ENCODE measurements around the gene TIMM17B. TPM values are rescaled to one million over a fixed set of nuclear protein-coding genes. Genes with fewer than 3 reads are reported as not detected.
A peak's percentile ranks its signal among the peaks of the same experiment; 100 is the strongest.
"Not testable (repeated sequence)": the region's sequence is repeated elsewhere in the genome, so short reads cannot be mapped to it uniquely, and the experiment has no call there.

Gene TIMM17B
- total RNA-seq, 4 donors from 2014 or later: 42.0 to 66.6 (median 47.1) TPM

- H3K9me3 ChIP-seq: no peaks in the 10 kb centered on the region
- no peak for TF ChIP-seq EP300 (IDR thresholded peaks at IDR 0.05)
- TF ChIP-seq CTCF (IDR thresholded peaks at IDR 0.05): no peak
- TF ChIP-seq POLR2A (IDR thresholded peaks at IDR 0.05): no peak
- H3K27me3 ChIP-seq: no peaks in the 10 kb centered on the region
- H3K36me3 ChIP-seq: peaks cover 0 to 13% (median 0%) of the 10 kb centered on the region in 3 donors
- peak overlapping the region; percentile 72 to 89 (median 82) for H3K27ac ChIP-seq
- WGBS, 2 donors: 1 to 45% methylated on average over 19 to 35 of the region's 35 CpGs
- H3K4me1 ChIP-seq: peaks cover 0 to 6% (median 3%) of the 10 kb centered on the region in 4 donors
- DNase-seq (ENCODE audit: low spot score in 2 of 2): no peak
- peak overlapping the region; percentile 49 to 71 (median 57) for H3K4me3 ChIP-seq
Observed at GRCh38 chrX:48890934-48891401, 6.6 kb downstream of the TIMM17B start.

GRCh38 chrX:48890296-48890925 lies 7.2 kb downstream of the TIMM17B start:
- peak overlapping the region; percentile 49 to 71 (median 57) for H3K4me3 ChIP-seq
- H3K9me3 ChIP-seq: no peaks in the 10 kb centered on the region
- TF ChIP-seq EP300 (IDR thresholded peaks at IDR 0.05) (no peak), POLR2A (IDR thresholded peaks at IDR 0.05) (no peak)
- no peak for DNase-seq (ENCODE audit: low spot score in 2 of 2)
- peak overlapping the region in 3 of 4 donors; percentile 78 to 89 (median 86) for H3K27ac ChIP-seq
- peaks cover 0 to 6% (median 3%) of the 10 kb centered on the region in 4 donors for H3K4me1 ChIP-seq
- H3K36me3 ChIP-seq: peaks cover 0 to 13% (median 0%) of the 10 kb centered on the region in 3 donors
- H3K27me3 ChIP-seq: no peaks in the 10 kb centered on the region
- 36 to 54% methylated on average over 10 to 15 of the region's 15 CpGs for WGBS, 2 donors

DNA sequence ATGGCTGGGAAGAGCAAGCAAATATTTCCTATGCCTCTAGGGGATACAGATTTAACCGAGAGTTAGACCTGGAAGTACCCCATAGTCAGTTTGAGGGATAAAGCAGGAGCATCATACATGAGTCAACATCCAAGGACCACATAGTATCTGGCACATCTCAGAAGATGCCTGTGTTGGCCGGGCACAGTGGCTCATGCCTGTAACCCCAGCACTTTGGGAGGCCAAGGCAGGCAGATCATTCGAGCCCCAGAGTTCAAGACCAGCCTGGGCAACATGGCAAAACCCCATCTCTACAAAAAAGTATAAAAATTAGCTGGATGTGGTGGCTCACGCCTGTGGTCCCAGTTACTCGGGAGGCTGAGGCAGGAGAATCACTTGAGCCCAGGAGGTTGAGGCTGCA lies 11.0 kb downstream of the TIMM17B start:
- not testable (repeated sequence) for H3K27ac ChIP-seq; H3K27me3 ChIP-seq; DNase-seq (ENCODE audit: low spot score in 2 of 2); H3K9me3 ChIP-seq; H3K4me3 ChIP-seq; H3K36me3 ChIP-seq; H3K4me1 ChIP-seq
- WGBS, 2 donors: 77 to 80% methylated on average over 3 to 5 of the region's 5 CpGs

- Histone ChIP-seq H3K36me3 (no peaks in the 10 kb centered on the region), H3K27me3 (no peaks in the 10 kb centered on the region), H3K4me1 (no peaks in the 10 kb centered on the region), H3K4me3 (no peak overlapping the region), H3K9me3 (no peaks in the 10 kb centered on the region), H3K27ac (no peak overlapping the region)
- WGBS, 2 donors: 72 to 78% methylated on average over 10 of the region's 10 CpGs
- no peak for TF ChIP-seq EP300 (IDR thresholded peaks at IDR 0.05)
- TF ChIP-seq POLR2A (IDR thresholded peaks at IDR 0.05): no peak
- no peak for TF ChIP-seq CTCF (IDR thresholded peaks at IDR 0.05)
- no peak for DNase-seq (ENCODE audit: low spot score in 2 of 2)
Observed at GRCh38 chrX:48883729-48884128, 13.8 kb downstream of the TIMM17B start.

DNA sequence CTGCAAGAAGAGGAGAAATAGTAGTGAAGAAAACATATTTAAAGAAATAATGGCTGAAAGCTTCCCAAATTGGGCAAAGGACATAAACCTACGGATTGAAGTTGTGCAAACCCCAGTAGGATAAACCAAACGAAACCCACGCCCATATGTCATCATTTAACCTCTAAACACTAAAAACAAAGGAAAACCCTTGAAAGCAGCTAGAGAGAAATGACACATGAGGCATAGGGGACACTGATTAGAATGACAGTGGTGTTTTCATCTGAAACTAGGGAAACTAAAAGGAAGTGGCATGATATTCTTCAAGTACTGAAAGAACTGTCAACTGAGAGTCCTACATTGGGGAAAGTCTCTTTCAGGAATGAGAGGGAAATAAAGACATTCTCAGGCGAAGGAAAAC lies 20.6 kb downstream of the TIMM17B start:
- H3K9me3 ChIP-seq; DNase-seq (ENCODE audit: low spot score in 2 of 2); H3K4me3 ChIP-seq; H3K27ac ChIP-seq; H3K27me3 ChIP-seq; H3K36me3 ChIP-seq; H3K4me1 ChIP-seq: not testable (repeated sequence)
- WGBS, 2 donors: 41 to 54% methylated on average over 3 to 4 of the region's 4 CpGs

DNA sequence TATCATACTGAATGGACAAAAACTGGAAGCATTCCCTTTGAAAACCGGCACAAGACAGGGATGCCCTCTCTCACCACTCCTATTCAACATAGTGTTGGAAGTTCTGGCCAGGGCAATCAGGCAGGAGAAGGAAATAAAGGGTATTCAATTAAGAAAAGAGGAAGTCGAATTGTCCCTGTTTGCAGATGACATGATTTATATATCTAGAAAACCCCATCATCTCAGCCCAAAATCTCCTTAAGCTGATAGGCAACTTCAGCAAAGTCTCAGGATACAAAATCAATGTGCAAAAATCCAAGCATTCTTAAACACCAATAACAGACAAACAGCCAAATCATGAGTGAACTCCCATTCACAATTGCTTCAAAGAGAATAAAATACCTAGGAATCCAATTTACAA lies 25.6 kb downstream of the TIMM17B start:
- DNase-seq (ENCODE audit: low spot score in 2 of 2); H3K27ac ChIP-seq; H3K9me3 ChIP-seq; H3K36me3 ChIP-seq; H3K27me3 ChIP-seq; H3K4me1 ChIP-seq; H3K4me3 ChIP-seq: not testable (repeated sequence)
- 65 to 90% methylated on average over 1 to 2 of the region's 2 CpGs for WGBS, 2 donors

DNA sequence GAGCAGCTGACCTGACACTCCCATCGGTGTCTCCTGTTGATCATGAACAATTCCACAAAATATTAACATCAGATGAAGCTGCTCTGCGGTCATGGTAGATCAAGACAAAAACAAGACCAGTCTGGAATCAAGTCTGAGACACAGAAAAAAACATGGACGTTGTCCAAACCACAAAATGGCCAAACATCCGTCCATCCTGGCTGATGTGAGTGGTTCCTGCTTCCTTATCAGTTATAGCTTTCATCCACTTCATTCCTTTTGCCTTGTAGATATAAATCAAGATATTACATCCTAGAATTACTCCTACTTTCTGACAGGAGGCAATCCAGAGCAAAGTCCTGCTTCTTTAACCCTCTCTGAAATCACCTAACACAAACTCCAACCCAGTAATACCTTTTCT lies 33.4 kb downstream of the TIMM17B start:
- Histone ChIP-seq H3K4me1 (no peaks in the 10 kb centered on the region), H3K4me3 (no peak overlapping the region), H3K36me3 (no peaks in the 10 kb centered on the region), H3K27ac (no peak overlapping the region), H3K9me3 (no peaks in the 10 kb centered on the region), H3K27me3 (no peaks in the 10 kb centered on the region)
- DNase-seq (ENCODE audit: low spot score in 2 of 2): no peak
- no peak for TF ChIP-seq CTCF (IDR thresholded peaks at IDR 0.05)
- TF ChIP-seq POLR2A (IDR thresholded peaks at IDR 0.05): no peak
- no peak for TF ChIP-seq EP300 (IDR thresholded peaks at IDR 0.05)
- WGBS, 2 donors: 43 to 55% methylated on average over 4 of the region's 4 CpGs

All from tibial nerve (tissue), 4 donors.